Melanocyte of skin (primary cell): Measurements from ENCODE around the gene GNG2. TPM values are rescaled to one million over a fixed set of nuclear protein-coding genes. Genes with fewer than 3 reads are reported as not detected.

Source experiments
- total RNA-seq, 2 donors: library from RNA; depleted of rRNA; stranded (reverse); fragments of >200 nt; gene quantifications; 2 replicates each; pipeline ENCODE4 v1.2.3, GENCODE V29; 2012

GNG2 gene
- 10 to 100 TPM; 47.8 to 69.3 TPM for total RNA-seq

DNA sequence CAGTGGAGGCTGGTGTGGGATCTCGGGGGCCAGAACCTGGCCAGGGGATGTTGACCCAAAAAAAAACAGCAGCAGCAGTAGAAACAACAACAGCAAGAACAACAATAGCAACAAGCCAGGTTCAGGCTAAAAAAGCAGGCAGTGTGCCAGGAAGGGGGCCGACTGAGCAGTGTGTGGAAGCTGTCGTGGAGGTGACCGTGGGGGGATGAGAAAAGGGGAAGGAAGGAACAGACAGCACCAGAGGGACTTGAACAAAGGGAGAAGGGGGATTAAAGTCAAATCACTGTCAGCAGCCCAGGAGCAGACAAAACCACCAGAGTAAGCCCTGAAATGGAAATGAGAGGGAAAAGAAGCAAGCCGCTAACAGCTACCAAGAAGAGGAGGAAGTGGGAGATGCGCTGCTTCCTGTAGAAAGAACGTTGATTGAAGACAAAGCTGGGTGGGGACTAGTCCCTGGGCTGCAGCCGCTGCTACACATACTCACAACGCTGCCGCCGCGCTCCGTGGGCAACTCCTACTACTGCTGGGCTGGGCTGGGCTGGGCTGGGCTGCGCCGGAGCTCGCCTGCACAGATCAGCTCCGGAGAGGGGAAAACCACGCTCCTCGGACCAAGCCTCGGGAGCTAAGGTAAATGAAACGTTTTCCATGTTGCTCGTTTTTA lies at the start of gene GNG2:
Gene GNG2, plus strand, starts transcription at position 449 of the 661 bp plus-strand sequence. CDS start 90,067 bp downstream, outside the sequence.

DNA sequence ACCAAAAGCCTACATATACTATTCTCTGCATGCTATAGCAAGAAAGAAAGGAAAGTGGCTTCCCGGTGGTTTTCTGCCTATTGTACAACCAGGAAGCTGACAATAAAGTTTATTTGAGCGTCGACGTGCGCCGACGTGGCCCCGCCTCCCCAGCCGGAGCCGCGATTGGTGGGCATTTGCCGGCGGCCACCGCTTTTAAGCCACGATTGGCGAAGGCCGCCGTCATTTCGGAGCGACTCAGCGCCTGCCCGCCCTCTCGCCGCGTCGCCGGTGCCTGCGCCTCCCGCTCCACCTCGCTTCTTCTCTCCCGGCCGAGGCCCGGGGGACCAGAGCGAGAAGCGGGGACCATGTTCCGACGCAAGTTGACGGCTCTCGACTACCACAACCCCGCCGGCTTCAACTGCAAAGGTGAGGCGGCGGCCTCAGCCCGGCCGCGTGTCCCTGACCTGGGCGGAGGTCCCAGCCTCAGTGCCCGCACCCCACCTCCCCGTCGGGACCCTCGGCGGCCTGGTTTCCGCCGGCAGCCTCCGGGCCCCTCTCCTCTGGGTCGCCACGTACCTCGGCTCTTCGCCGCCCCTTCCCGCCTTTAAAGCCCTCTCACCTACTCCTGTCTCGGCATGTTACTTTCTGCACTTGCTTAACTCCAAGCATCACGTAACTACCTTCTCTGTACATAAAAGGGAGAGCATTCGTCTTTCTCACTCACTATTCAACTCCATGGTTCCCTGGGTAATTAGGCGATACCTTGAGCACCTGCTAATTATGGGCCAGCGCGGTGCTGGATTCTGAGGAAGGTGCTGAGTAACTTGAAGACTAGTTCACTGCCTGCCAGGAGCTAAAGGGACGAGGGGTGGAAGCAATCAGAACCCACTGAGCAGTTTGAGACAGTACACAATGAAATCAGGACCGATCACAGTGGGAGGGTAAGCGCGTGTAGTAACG lies 129.2 kb downstream of the GNG2 start, which contains the start of gene RTRAF:
Gene RTRAF, plus strand, starts transcription at position 254 of the 942 bp plus-strand sequence. Its CDS starts 94 bp downstream, at position 348.

Other genes starting within 250 kb of the GNG2 start
- gene FRMD6, start 208.7 kb upstream of the GNG2 start, total RNA-seq: 100 to 1,000 TPM in 1 of 2 donors, 10 to 100 TPM in 1; 55.4 to 107 TPM
- gene RTRAF, start 128.9 kb downstream of the GNG2 start, total RNA-seq: 10 to 100 TPM; 41.6 to 61.6 TPM
- gene NID2, start 208.4 kb downstream of the GNG2 start, total RNA-seq: 1 to 10 TPM; 1.0 to 1.3 TPM